A673 (cell line): ENCODE data around the gene EEF2KMT.
"Not testable (repeated sequence)": the region's sequence is repeated elsewhere in the genome, so short reads cannot be mapped to it uniquely, and the experiment has no call there.

Experiments used
- EZH2 ChIP-seq: fragments of 200-600 bp; sonication (generic); IDR thresholded peaks from 2 replicates; pipeline ENCODE4 v1.6.1; 2017; ENCODE audit warnings: borderline replicate concordance, low read depth, mild to moderate bottlenecking, mixed read lengths, antibody characterized with exemption, low read length; ENCODE audit not compliant: poor library complexity, severe bottlenecking
- TF ChIP-seq, protein P1 (sequence below): fragments of 300-800, 200-600 bp; sonication (generic); conservative IDR thresholded peaks from 2 replicates; pipeline ENCODE4 v1.5.1; 2017; ENCODE audit warnings: low read depth, mild to moderate bottlenecking, antibody characterized with exemption, low read length, moderate library complexity, mixed read lengths

- TF ChIP-seq EZH2 = not testable (repeated sequence)
- TF ChIP-seq, protein P1, sequence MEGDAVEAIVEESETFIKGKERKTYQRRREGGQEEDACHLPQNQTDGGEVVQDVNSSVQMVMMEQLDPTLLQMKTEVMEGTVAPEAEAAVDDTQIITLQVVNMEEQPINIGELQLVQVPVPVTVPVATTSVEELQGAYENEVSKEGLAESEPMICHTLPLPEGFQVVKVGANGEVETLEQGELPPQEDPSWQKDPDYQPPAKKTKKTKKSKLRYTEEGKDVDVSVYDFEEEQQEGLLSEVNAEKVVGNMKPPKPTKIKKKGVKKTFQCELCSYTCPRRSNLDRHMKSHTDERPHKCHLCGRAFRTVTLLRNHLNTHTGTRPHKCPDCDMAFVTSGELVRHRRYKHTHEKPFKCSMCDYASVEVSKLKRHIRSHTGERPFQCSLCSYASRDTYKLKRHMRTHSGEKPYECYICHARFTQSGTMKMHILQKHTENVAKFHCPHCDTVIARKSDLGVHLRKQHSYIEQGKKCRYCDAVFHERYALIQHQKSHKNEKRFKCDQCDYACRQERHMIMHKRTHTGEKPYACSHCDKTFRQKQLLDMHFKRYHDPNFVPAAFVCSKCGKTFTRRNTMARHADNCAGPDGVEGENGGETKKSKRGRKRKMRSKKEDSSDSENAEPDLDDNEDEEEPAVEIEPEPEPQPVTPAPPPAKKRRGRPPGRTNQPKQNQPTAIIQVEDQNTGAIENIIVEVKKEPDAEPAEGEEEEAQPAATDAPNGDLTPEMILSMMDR = not testable (repeated sequence)
Observed at GRCh38 chr16:5095145-5095830, 2.3 kb downstream of the EEF2KMT start.
